Measurements from ENCODE around the gene SLC22A7.
"Not testable (repeated sequence)": the region's sequence is repeated elsewhere in the genome, so short reads cannot be mapped to it uniquely, and the experiment has no call there.

The SLC22A7 gene

GRCh38 chr6:43302126-43302525 lies 4.1 kb downstream of the SLC22A7 start:
- no peak for DNase-seq (ENCODE audit: low read depth)

- not testable (repeated sequence) for DNase-seq (ENCODE audit: low read depth)
Observed at GRCh38 chr6:43303006-43303405, 4.9 kb downstream of the SLC22A7 start.

- no peak for DNase-seq (ENCODE audit: low read depth)
Observed at GRCh38 chr6:43303751-43304331, 5.8 kb downstream of the SLC22A7 start.

- DNase-seq (ENCODE audit: low read depth): no peak
Observed at GRCh38 chr6:43304361-43304760, 6.3 kb downstream of the SLC22A7 start.

DNA sequence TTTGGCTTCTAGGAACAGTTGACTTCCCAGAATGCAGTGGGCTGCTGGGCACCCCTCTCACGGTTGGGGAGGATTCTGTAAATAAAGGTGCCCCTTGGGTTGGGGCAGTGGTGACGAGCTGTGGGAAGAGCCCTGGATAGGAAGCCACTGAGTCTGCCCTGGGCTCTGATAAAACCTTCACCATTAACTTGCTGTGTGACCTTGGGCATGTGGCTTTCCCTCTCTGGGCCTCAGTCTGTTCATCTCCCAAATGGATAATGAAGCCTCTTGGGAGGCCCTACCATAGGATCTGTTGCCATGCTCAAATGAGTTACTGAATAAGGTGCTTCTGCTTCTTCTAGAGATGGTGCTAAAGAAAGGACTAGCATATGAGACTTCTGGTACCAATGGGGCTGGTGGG lies 6.8 kb downstream of the SLC22A7 start:
- no peak for DNase-seq (ENCODE audit: low read depth)

DNA sequence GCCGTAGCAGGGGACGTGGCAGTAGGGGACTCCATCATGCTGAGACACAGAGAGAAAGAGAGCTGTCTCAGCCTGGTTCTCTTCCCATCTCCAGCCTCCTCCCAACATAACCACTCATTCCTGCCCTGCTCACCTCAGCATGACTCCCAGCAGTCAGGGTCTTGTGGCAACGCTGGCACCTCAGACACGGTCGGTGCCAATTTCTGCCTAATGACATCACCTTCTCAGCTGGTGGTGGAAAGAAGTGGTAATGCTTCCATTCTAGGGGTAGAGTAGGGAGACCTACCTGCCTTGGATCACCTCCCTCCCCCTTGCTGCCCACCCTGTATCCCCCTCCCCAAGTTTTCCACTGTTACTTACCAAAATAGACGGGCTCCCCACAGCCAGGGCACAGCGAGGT lies 8.0 kb downstream of the SLC22A7 start:
- no peak for DNase-seq (ENCODE audit: low read depth)

DNA sequence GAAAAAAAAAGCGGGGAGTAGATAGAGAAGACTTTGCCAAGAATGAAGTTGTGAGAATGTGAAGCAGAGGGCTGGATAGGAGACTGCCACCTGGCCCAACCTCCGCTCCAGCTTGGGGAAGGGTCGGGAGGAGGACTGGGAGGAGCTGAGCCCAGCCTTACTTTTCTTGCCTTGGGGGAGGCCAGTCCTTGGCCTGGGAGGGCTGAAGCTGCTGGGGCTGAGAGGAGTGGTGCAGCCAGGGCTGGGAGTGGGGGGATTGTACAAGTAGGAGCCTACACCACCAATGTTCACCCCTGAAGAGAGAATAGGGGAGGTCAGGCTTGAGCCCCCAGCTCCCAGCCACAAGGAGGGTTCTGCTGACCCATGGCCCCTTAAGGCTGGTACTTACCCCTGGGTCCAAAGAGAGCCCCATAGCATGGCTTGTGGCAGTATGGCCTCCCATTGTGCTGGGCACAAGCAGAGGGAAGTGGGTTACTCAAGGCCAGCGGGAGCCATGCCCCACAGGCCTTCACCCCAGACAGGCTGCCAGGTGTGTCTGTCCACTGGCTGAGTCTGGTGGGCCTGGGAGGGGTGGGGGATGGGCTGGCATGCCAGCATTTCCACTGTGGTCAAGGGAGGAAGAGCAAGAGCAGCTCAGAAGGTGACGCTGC lies 9.5 kb downstream of the SLC22A7 start:
- DNase-seq (ENCODE audit: low read depth): no peak

DNA sequence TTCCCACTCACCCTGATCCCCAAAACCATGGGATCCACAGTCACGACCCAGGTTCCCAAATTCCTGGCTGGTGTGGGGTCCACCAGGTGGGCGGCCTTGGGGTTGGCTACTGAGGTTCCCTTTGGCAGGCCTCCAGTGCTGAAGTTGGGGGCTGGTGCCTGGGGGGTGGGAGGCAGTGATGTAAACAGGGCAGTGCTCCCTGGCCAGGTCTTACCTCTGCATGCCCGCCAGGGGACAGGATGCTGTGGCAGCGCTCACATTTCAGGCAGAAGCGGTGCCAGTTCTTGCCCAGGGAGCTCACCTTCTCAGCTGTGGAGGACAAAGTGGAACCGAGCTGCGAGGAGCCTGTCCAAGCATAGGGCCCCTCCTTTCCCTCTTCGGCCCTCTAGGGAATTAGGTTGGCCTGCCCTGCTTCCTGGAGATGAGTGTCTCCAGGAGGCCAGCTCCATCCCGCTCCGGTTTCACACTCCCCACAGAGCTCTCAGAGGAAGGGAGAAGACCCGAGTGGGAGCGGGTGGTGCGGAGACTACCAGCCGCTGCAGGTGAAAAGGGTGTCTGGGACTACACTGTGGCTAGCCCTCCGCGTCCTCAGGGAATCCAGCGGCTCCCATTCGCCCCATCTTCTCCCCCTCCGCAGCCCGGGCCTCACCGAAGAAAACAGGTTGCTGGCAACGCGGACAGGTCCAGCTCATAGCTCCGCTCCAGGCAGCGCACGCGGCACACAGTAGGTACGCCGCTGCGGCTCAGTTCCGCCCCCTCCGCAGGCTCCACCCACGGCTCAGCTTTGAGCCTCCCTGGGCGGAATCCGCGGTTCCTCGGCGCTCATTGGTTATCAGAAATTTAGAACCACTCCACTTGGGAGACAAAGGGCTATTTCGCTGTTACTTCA lies 10.3 kb downstream of the SLC22A7 start, which contains the start of gene CRIP3:
Gene CRIP3, minus strand, starts transcription at position 726 of the 889 bp plus-strand sequence. Its CDS starts 34 bp downstream, at position 692.
- no peak for DNase-seq (ENCODE audit: low read depth)

GRCh38 chr6:43308990-43309477 lies 11.0 kb downstream of the SLC22A7 start:
- no peak for DNase-seq (ENCODE audit: low read depth)

- DNase-seq (ENCODE audit: low read depth): no peak
Observed at GRCh38 chr6:43310134-43310533, 12.1 kb downstream of the SLC22A7 start.

DNA sequence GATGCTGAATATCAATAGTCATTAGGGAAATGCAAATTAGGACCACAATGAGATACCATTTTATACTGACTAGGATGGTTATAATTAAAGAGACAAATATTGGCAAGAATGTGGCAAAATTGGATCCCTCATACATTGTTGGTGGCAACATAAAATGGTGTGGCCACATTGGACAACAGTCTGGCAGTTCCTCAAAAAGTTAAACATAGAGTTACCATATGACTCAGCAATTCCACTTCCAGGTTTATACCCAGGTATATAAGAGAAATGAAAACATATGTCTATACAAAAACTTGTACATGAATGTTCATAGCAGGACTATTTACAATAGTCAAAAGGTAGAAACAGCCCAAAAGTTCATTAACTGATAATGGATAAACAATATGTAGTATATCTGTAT lies 12.6 kb downstream of the SLC22A7 start:
- no peak for DNase-seq (ENCODE audit: low read depth)

DNA sequence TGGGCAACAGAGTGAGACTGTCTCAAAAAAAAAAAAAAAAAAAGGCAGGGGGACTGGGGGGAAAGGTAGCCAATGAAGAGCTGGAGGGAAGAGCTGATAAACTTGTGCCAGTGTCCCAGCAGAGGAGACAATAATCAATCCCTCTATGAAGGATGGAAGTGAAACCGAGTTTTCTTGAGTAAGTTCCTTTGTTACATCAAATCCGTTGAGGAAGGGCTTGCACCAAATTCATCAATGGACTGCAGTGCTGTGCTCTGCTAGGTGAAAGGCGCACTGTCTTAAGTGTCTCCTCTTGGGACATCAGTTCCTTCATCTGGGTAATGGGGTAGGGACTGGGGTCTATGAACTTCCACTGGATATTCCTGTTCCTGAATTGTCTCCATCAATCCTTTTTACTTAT lies 13.6 kb downstream of the SLC22A7 start:
- DNase-seq (ENCODE audit: low read depth): no peak

DNA sequence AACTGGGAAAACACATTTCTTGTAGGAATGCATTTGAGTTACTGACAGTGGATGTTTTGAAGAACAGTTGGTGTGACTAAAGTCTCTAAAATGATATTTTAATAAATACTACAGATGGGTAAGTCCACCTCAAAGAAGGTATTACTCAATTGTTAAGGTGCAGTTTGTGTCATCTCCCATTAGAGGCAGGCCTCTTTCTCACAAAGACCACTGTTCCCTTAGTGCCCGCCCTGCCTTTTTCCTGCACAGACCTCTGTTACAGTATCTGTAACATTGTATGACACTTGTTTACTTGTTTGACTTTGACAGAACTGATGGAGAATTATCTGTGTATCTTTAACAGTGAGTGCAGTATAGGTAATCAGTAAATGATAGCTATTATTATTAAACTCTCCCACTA lies 15.8 kb downstream of the SLC22A7 start:
- DNase-seq (ENCODE audit: low read depth): no peak

- no peak for DNase-seq (ENCODE audit: low read depth)
Observed at GRCh38 chr6:43318011-43318410, 20.0 kb downstream of the SLC22A7 start.

GRCh38 chr6:43325876-43326275 lies 27.8 kb downstream of the SLC22A7 start:
- no peak for DNase-seq (ENCODE audit: low read depth)

- no peak for DNase-seq (ENCODE audit: low read depth)
Observed at GRCh38 chr6:43328528-43328927, 30.5 kb downstream of the SLC22A7 start.

- DNase-seq (ENCODE audit: low read depth): no peak
Observed at GRCh38 chr6:43331470-43331869, 33.4 kb downstream of the SLC22A7 start.

DNA sequence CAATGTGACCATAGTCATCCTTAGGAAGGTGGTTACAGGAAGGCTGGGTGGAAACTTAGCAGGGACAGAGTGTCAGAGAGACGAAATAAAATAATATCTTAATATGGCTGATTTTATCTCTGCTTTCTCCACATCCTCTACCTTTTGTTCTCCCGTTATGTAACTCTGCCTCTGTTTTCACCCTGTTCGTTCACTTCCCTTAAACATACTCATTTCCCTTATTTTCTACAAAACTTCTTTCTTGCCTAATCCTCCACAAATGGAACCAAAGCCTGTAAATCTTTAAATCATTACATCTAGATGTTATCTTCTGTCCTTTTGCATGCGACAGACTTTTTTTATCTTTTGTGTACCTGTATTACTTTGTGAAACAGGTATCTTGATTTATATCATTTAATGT lies 33.8 kb downstream of the SLC22A7 start:
- DNase-seq (ENCODE audit: low read depth): no peak

- peak; percentile 12 for DNase-seq (ENCODE audit: low read depth)
Observed at GRCh38 chr6:43334466-43335095, 36.5 kb downstream of the SLC22A7 start.

- no peak for DNase-seq (ENCODE audit: low read depth)
Observed at GRCh38 chr6:43335469-43335868, 37.4 kb downstream of the SLC22A7 start.

GRCh38 chr6:43336382-43336781 lies 38.3 kb downstream of the SLC22A7 start:
- no peak for DNase-seq (ENCODE audit: low read depth)

GRCh38 chr6:43338243-43338642 lies 40.2 kb downstream of the SLC22A7 start:
- DNase-seq (ENCODE audit: low read depth): no peak

Measured in CMK (cell line).